ENCODE results near the gene CRISP1. TPM values are rescaled to one million over a fixed set of nuclear protein-coding genes. Genes with fewer than 3 reads are reported as not detected.

The CRISP1 gene
- polyA plus RNA-seq, 2 of the 4 experiments (the other 2 are of a cell fraction), result not detected

DNA sequence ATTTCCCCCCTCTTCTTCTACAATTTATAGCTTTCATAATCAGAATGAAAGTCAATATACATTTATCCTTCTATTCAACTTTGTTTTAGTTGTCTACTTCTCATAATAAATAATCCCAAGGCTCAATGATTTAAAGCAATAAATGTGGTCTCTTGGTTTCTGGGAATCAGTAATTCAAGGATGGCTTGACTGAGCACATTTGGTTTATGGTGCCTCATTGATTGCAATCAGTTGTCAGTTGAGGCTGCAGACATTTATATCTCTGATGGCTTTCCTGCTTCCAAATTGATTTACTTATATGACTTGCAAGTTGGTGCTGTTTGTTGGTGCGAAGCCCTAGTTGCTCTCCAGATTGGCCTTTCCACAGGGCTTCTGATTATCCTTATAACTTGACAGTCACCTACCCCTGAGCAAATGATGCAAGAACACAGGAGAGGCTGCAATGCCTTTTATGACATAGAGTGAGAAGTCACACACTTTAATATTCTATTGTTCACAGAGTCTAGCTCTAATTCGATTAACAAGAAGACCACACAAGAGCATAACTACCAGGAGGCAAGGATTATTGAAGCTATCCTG lies 2.7 kb upstream of the CRISP1 start (continued):
- no peak for TF ChIP-seq ZFP36 (IDR thresholded peaks at IDR 0.05; ENCODE audit: borderline replicate concordance, partially characterized antibody)

DNA sequence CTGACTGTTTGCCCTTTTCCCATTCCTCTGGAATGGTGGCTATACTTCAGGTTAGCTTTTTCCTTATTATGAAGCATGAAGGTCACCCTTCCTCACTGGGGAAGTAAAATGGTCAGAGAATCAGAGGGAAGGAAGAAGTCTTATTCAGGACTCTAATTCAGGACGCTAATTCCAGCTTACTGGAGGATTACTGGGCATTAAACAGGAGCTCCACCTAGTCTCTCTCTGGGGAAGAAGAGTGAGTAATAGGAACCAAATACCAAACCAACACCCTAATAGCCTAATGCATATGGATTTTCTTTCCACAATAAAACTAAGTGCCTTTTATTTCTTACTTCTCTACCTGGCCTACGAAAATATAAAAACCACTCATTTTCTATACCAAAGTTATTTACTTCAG lies 10.1 kb downstream of the CRISP1 start:
- TF ChIP-seq BHLHE40 (IDR thresholded peaks at IDR 0.05; ENCODE audit: low read depth, low read length) (no peak), ATOH8 (CRISPR knock-in tag; IDR thresholded peaks at IDR 0.05; ENCODE audit: low read depth) (no peak), CEBPB (IDR thresholded peaks at IDR 0.05) (no peak), NFE2L2 (conservative IDR thresholded peaks at IDR 0.05; ENCODE audit: low read length) (no peak), TFCP2L1 (CRISPR knock-in tag; IDR thresholded peaks at IDR 0.05) (no peak), TP53 (CRISPR knock-in tag; IDR thresholded peaks at IDR 0.05) (no peak)
- 18% methylated on average over 2 of the region's 2 CpGs for WGBS (ENCODE audit: missing lambda C conversion rate)
- Histone ChIP-seq H3K4me1 (no peaks in the 10 kb centered on the region), H3K4me2 (no peak overlapping the region), H3K4me3 (no peak overlapping the region), H3K27ac (no peak overlapping the region), H3K9me3 (no peaks in the 10 kb centered on the region)
- ATAC-seq (no peak), DNase-seq (ENCODE audit: low read depth in 1 of 2, low spot score in 1 of 2) (no peak), FAIRE-seq (no peak)
- CTCF ChIA-PET, result no interaction called here
- POLR2A ChIA-PET, result no interaction called here

- CTCF ChIA-PET, result no interaction called here
- POLR2A ChIA-PET, result no interaction called here
- no peak for ATAC-seq
- no peaks in the 10 kb centered on the region for H3K9me3 ChIP-seq
- no peak for FAIRE-seq
- no peak overlapping the region for H3K4me3 ChIP-seq
- no peak for DNase-seq (ENCODE audit: low read depth in 1 of 2, low spot score in 1 of 2)
- no peak overlapping the region for H3K27ac ChIP-seq
- H3K4me1 ChIP-seq, result no peaks in the 10 kb centered on the region
- TF ChIP-seq PBX3 (IDR thresholded peaks at IDR 0.05) (no peak), CTCF (IDR thresholded peaks at IDR 0.05) (no peak), CHD4 (IDR thresholded peaks at IDR 0.05; ENCODE audit: borderline replicate concordance) (no peak), FOSB (CRISPR knock-in tag; IDR thresholded peaks at IDR 0.05) (no peak)
- H3K4me2 ChIP-seq, result no peak overlapping the region
- WGBS (ENCODE audit: missing lambda C conversion rate), result 47% methylated on average over 4 of the region's 4 CpGs
These were observed 11.1 kb downstream of the CRISP1 start for GRCh38 chr6:49855221-49855620.

DNA sequence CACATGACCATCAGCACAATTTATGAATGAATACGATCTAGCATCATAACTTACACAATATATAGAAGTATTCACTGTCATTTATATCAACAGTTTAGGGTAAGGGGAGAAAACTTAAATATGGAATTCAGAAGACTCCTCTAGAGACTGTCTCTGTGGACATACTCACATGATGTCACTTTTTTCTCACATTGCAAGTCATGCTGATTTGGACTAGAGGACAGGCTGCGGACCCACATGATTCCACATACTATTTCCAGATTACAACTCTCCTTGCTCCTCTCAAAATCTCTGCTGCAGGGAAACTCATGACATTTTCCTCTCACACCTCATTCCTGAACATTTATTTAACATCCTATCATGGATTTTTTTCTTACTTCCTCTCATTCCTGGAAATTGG lies 13.4 kb downstream of the CRISP1 start:
- no peak overlapping the region for H3K27ac ChIP-seq
- ATAC-seq, result no peak
- no peak for FAIRE-seq
- POLR2A ChIA-PET, result no interaction called here
- WGBS (ENCODE audit: missing lambda C conversion rate), result 58% methylated on average over 2 of the region's 2 CpGs
- H3K4me3 ChIP-seq, result no peak overlapping the region
- DNase-seq (ENCODE audit: low read depth in 1 of 2, low spot score in 1 of 2), result peak in 1 of 2 experiments; percentile 1
- no peaks in the 10 kb centered on the region for H3K9me3 ChIP-seq
- H3K4me1 ChIP-seq, result no peaks in the 10 kb centered on the region
- CTCF ChIA-PET, result no interaction called here
- TF ChIP-seq, protein P1, sequence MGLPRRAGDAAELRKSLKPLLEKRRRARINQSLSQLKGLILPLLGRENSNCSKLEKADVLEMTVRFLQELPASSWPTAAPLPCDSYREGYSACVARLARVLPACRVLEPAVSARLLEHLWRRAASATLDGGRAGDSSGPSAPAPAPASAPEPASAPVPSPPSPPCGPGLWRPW (IDR thresholded peaks at IDR 0.05), result no peak
- TF ChIP-seq RCOR1 (IDR thresholded peaks at IDR 0.05; ENCODE audit: low read depth, low read length) (no peak), BCL3 (IDR thresholded peaks at IDR 0.05) (no peak), POLR2AphosphoS2 (conservative IDR thresholded peaks at IDR 0.05; ENCODE audit: low read length) (no peak), ESRRA (IDR thresholded peaks at IDR 0.05; ENCODE audit: borderline replicate concordance, low read length) (no peak), CHD4 (IDR thresholded peaks at IDR 0.05; ENCODE audit: borderline replicate concordance) (no peak), NFE2L2 (conservative IDR thresholded peaks at IDR 0.05; ENCODE audit: low read length) (no peak), TFCP2L1 (CRISPR knock-in tag; IDR thresholded peaks at IDR 0.05) (no peak), MAFK (IDR thresholded peaks at IDR 0.05; ENCODE audit: partially characterized antibody) (no peak), CEBPB (IDR thresholded peaks at IDR 0.05) (no peak), HDAC2 (IDR thresholded peaks at IDR 0.05) (no peak), GATA3 (IDR thresholded peaks at IDR 0.05; ENCODE audit: borderline replicate concordance) (no peak), E2F6 (IDR thresholded peaks at IDR 0.05; ENCODE audit: borderline replicate concordance, low read depth) (no peak), POLR2A (IDR thresholded peaks at IDR 0.05; ENCODE audit: low read length) (no peak), PHF8 (IDR thresholded peaks at IDR 0.05; ENCODE audit: borderline replicate concordance, low read depth) (no peak), CHD2 (IDR thresholded peaks at IDR 0.05; ENCODE audit: low read length, partially characterized antibody) (no peak)
- TF ChIP-seq, protein P2, sequence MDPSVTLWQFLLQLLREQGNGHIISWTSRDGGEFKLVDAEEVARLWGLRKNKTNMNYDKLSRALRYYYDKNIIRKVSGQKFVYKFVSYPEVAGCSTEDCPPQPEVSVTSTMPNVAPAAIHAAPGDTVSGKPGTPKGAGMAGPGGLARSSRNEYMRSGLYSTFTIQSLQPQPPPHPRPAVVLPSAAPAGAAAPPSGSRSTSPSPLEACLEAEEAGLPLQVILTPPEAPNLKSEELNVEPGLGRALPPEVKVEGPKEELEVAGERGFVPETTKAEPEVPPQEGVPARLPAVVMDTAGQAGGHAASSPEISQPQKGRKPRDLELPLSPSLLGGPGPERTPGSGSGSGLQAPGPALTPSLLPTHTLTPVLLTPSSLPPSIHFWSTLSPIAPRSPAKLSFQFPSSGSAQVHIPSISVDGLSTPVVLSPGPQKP (IDR thresholded peaks at IDR 0.05; ENCODE audit: low read depth, low read length), result no peak
- no peak overlapping the region for H3K4me2 ChIP-seq
